ENCODE results near the gene KDM8.
A peak's percentile ranks its signal among the peaks of the same experiment; 100 is the strongest.
"Not testable (repeated sequence)": the region's sequence is repeated elsewhere in the genome, so short reads cannot be mapped to it uniquely, and the experiment has no call there.

Gene KDM8

GRCh38 chr16:27245276-27246172 lies 42.2 kb downstream of the KDM8 start:
- no peak for DNase-seq

DNA sequence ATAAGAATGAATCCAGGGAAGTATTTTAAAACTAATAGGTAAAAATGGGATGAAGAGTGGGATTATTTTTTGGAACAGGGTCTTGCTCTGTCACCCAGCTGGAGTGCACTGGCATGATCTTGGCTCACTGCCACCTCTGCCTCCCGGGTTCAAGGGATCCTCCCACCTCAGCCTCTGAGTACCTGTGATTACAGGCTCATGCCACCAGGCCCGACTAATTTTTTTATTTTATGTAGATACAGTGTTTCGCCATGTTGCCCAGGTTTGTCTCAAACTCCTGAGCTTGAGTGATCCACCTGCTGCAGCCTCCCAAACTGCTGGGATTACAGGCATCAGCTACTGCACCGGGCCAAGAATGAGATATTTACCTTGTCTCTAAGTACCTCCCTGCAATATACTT lies 43.1 kb downstream of the KDM8 start:
- DNase-seq = no peak

DNA sequence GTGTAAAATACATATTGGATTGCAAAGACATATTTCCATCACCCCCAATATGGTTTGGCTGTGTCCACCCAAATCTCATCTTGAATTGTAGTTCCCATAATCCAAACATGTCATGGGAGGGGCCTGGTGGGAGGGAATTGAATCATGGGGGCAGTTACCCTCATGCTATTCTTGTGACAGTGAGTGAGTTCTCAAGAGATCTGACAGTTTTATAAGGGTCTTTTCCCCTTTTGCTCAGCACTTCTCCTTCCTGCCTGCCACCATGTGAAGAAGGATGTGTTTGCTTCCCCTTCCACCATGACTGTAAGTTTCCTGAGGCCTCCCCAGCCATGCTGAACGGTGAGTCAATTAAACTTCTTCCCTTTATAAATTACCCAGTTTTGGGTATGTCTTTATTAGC lies 43.8 kb downstream of the KDM8 start:
- DNase-seq = not testable (repeated sequence)

- no peak for DNase-seq
These were observed 44.7 kb downstream of the KDM8 start for GRCh38 chr16:27248036-27248435.

- DNase-seq = not testable (repeated sequence)
These were observed 45.6 kb downstream of the KDM8 start for GRCh38 chr16:27248886-27249285.

DNA sequence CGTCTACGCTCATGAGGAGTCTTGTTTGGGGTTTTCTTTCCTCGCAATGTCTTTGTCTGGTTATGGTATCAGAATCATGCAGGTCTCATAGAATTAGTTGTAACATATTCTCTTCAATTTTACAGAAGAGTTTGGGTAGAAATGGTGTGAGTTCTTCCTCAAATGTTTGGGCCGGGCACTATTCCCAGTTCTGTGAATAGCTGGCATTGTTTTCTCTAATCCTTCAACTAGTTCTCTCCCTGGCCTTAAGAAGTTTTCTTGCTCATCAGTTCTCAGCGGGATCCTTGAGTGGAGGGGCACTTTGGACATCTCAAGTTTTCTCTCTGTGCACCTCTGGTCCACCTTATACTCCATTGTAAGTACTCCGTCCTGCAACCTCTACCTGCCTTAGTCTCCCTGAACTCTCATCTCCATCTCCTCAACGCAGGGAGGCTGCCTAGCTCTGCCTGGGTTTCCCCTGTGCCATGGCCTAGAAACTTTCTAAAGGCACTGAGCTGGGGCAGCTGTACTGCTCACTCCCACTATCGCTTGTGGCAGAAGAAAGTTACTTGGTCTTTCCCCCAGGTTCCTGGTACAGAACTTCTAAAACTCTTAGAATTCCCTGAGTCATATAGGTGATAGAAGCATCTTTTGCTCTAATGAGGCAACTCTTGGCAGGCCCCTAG lies 48.3 kb downstream of the KDM8 start:
- DNase-seq = no peak

DNA sequence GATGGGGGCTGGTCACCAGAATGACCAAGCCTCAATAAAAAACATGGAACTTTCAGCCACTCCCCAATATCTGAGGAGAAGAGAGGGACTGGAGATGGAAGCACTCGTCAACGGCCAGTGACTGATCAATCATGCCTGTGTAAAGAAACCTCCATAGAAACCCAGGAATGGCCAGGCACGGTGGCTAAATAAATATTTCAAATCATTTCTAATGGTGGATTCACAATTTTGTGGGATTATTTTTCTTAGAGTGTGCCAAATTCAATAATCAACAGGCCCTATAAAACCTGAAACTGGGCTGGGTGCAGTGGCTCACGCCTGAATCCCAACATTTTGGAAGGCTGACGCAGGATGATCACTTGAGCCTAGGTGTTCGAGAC lies 48.9 kb downstream of the KDM8 start:
- DNase-seq = no peak

GRCh38 chr16:27253526-27253930 lies 50.2 kb downstream of the KDM8 start:
- no peak for DNase-seq

DNA sequence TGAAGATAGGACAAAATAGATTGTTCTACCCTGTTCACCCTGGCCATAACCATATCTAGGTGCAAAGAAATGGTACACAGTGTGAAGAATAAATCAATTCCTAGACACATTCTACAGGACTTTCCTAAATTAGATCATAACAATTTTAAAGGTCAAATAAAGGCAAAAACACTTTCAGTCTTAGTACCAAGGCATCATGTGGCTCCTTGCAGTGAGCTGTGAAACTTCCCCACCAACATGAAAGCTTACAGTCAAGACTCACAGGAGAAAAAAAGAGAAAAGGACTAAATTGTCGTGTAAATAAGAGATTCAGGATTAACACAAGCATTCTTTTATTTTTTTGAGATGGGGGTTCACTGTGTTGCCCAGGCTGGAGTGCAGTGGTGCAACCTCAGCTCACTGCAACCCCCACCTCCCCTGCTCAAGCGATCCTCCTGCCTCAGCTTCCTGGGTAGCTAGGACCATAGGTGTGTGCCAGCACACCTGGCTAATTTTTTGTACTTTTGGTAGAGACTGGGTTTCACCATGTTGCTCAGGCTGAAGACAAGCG lies 51.0 kb downstream of the KDM8 start:
- no peak for DNase-seq

DNA sequence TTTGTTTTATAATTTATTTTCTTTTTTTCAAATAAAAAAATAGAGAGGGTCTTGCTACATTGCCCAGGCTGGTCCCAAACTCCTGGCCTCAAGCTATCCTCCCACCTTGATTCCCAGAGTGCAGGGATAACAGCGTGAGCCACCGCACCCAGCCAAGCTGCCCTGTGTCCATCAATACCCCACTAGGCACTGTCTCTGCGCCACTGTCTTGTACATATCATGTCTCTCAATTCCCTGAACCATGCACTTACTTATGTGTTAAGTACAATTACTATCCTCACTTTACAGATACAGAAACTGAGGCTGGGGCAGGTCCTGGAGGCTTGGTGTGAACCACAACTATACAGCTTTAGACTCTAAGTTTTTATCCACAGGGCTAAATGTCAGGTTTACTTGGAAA lies 53.5 kb downstream of the KDM8 start:
- DNase-seq = no peak

- DNase-seq = no peak
These were observed 53.9 kb downstream of the KDM8 start for GRCh38 chr16:27257271-27257670.

DNA sequence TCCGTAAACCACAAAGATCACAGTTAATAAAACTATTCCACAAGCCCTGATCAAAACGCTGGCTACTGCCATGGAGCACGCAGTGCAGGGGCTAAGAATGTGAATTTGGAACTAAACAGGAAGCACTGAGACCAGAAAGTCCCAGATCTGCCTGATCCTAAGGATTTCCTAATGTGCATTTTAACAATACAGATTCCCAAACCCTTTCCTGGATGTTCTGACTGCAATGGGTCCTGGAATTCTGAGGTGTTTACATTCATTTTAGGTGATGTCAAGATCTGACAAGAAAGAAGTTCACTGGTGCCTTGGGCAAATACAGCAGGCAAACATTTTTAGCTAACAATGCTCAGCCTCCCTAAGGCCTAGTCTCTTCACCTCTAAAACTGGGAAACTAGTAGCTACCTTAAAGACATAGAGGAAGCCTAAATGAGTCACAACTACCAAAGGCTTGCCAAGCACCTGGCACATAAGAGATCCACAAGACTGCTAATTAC lies 55.0 kb downstream of the KDM8 start:
- no peak for DNase-seq

DNA sequence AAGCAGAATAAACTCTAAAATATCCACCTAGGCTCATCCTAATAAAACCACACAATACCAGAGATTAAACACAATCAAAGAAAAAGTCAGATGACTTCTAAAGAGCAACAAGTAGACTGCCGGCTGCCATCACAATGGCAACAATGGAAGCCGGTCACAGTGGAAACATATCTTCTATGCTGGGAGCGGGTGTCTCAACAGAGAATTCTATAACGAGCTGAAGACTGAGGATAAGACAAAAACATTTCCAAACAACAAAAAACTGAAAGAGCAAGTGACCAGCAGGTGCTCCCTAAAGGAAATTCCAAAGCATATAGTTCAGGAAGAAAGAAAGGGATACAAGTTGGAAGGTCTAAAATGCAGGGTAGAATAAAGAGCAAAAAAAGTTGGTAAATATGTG lies 56.4 kb downstream of the KDM8 start:
- DNase-seq = no peak

GRCh38 chr16:27262904-27263423 lies 59.6 kb downstream of the KDM8 start:
- DNase-seq = not testable (repeated sequence)

- DNase-seq = no peak
These were observed 60.8 kb downstream of the KDM8 start for GRCh38 chr16:27264151-27264550.

DNA sequence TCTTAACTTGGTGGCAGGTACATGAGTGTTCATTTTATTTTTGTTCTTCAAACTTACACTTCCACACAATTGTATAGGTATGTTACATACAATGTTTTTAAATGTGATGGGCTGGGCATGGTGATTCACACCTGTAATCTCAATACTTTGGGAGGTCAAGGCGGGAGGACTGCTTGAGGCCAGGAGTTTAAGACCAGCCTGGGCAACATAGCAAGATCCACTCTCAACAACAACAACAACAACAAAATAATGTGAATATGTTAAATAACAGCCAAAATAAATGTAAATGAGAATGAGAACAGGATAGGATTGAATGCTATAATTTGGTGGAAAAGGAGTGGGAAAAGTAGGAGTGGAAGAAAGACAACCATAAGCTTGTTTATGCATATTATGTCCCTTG lies 62.7 kb downstream of the KDM8 start:
- DNase-seq = no peak

- DNase-seq = no peak
These were observed 63.8 kb downstream of the KDM8 start for GRCh38 chr16:27267037-27267677.

DNA sequence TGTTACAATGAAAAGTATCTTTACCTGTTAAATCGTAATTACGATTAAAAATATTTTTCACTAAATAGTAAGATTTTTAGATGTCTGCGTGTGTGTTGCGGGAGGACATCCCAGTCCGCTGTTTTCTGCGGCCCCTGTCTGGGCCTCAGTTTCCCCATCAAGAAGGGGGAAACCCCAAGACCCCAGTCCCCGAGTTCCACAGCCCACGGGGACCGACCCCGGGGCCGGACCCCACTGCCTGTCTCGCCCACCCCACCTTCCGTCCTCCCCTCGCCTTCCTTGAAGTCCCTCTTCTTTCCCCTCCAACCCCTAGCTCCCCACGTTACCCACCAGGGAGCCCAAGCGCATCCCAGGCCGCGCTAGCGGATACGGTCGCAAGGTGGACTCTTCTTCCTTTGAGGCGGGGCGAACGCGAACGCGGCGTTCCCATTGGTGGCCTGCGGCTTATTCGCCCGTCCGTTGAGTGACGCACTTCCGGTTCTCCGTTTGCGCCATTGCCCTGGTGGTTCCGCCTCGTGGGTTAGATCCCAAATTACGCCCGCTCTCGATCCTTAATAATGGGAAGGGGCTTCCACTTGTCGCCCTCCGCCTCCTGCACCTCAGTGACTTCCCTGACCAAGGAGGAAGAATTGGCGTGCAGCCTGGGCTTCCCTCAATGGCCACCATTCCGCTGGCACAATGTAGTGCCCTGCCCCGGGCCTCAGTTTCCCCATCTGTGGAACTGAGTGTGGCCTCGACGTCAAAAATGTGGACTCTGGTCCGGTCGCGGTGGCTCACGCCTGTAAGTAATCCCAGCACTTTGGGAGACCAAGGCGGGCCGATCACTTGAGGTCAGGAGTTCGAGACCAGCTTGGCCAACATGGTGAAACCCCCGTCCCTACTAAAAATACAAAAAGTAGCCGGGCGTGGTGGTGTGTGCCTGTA lies 65.3 kb downstream of the KDM8 start, which contains the start of gene NSMCE1:
Gene NSMCE1, minus strand, starts transcription at position 397 of the 924 bp plus-strand sequence. CDS start 11,202 bp downstream, outside the sequence.
- DNase-seq = peak; percentile 79

- DNase-seq = no peak
These were observed 66.2 kb downstream of the KDM8 start for GRCh38 chr16:27269300-27270150.

DNA sequence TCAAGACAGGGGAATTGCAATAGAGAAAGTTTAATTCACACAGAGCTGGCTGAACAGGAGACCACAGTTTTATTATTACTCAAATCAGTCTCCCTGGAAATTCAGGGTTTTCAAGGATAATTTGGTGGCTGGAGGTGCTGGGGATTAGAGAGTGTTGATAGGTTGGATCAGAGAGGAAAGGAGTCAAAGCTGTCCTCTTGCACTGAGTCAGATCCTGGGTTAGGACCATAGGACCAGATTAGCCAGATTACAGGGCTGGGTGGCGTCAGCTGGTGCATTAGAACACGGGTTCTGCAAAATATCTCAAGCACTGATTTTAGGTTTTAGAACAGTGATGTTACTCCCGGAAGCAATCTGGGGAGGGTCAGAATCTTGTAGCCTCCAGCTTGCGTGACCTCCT lies 67.0 kb downstream of the KDM8 start:
- DNase-seq = no peak
